ENCODE results near the gene ATE1.
"Not testable (repeated sequence)": the region's sequence is repeated elsewhere in the genome, so short reads cannot be mapped to it uniquely, and the experiment has no call there.

The ATE1 gene

GRCh38 chr10:121710207-121710606 lies 217.6 kb downstream of the ATE1 start:
- no peak for TF ChIP-seq Cebpa-rat (IDR thresholded peaks at IDR 0.05)
- H3K4me2 ChIP-seq = peak overlapping the region in 3 of 11 experiments; percentile 36 to 59 (median 37); a peak in 6 of 22 replicates
- peaks cover 0 to 13% (median 6%) of the 10 kb centered on the region in 11 experiments; a peak in 12 of 22 replicates for H3K9me3 ChIP-seq (replicated peaks in 1 of 11)

GRCh38 chr10:121709675-121710073 lies 218.2 kb downstream of the ATE1 start:
- Histone ChIP-seq H3K9ac (no peak overlapping the region), H3K27ac (no peak overlapping the region), H3K4me1 (peaks cover 0 to 26% (median 0%) of the 10 kb centered on the region in 10 experiments; a peak in 6 of 20 replicates), H3K4me3 (no peak overlapping the region), H3K9me3 (replicated peaks in 1 of 11) (peaks cover 0 to 13% (median 6%) of the 10 kb centered on the region in 11 experiments; a peak in 12 of 22 replicates), H3K27me3 (no peaks in the 10 kb centered on the region), H3K36me3 (no peaks in the 10 kb centered on the region), H3K4me2 (peak overlapping the region in 3 of 11 experiments; percentile 36 to 59 (median 37); a peak in 5 of 22 replicates), H4K20me1 (no peaks in the 10 kb centered on the region)
- no peak for TF ChIP-seq Cebpa-rat (IDR thresholded peaks at IDR 0.05)

More at GRCh38 chr10:121710207-121710606, 217.6 kb downstream of the ATE1 start:
- Histone ChIP-seq H3K36me3 (no peaks in the 10 kb centered on the region), H3K4me3 (no peak overlapping the region), H3K27ac (peak overlapping the region in 1 of 11 experiments; percentile 31; a peak in 1 of 22 replicates), H3K9ac (no peak overlapping the region), H3K4me1 (peaks cover 0 to 26% (median 0%) of the 10 kb centered on the region in 10 experiments; a peak in 6 of 20 replicates), H4K20me1 (no peaks in the 10 kb centered on the region), H3K27me3 (no peaks in the 10 kb centered on the region)

- Histone ChIP-seq H3K9me3 (replicated peaks in 1 of 11) (peaks cover 0 to 9% (median 3%) of the 10 kb centered on the region in 11 experiments; a peak in 11 of 22 replicates), H3K4me2 (peak overlapping the region in 3 of 11 experiments; percentile 30 to 59 (median 36); a peak in 6 of 22 replicates), H3K27ac (no peak overlapping the region), H3K27me3 (no peaks in the 10 kb centered on the region), H3K9ac (no peak overlapping the region), H3K4me1 (peaks cover 0 to 26% (median 0%) of the 10 kb centered on the region in 10 experiments; a peak in 6 of 20 replicates), H3K4me3 (no peak overlapping the region), H3K36me3 (no peaks in the 10 kb centered on the region), H4K20me1 (no peaks in the 10 kb centered on the region)
- no peak for TF ChIP-seq Cebpa-rat (IDR thresholded peaks at IDR 0.05)
These were observed 218.8 kb downstream of the ATE1 start for GRCh38 chr10:121708728-121709674.

- Histone ChIP-seq H3K4me1 (no peaks in the 10 kb centered on the region), H3K9ac (no peak overlapping the region), H3K36me3 (no peaks in the 10 kb centered on the region), H3K27ac (no peak overlapping the region), H3K27me3 (no peaks in the 10 kb centered on the region), H4K20me1 (no peaks in the 10 kb centered on the region), H3K9me3 (replicated peaks in 1 of 11) (peaks cover 4 to 18% (median 9%) of the 10 kb centered on the region in 11 experiments; a peak in 20 of 22 replicates), H3K4me3 (no peak overlapping the region), H3K4me2 (no peak overlapping the region)
- TF ChIP-seq Cebpa-rat (IDR thresholded peaks at IDR 0.05) = no peak
These were observed 225.2 kb downstream of the ATE1 start for GRCh38 chr10:121702351-121703320.

- Histone ChIP-seq H3K27ac (no peak overlapping the region), H3K4me2 (no peak overlapping the region), H3K9ac (no peak overlapping the region), H3K27me3 (no peaks in the 10 kb centered on the region), H3K4me3 (no peak overlapping the region), H3K9me3 (replicated peaks in 1 of 11) (peaks cover 4 to 18% (median 9%) of the 10 kb centered on the region in 11 experiments; a peak in 20 of 22 replicates), H4K20me1 (no peaks in the 10 kb centered on the region), H3K36me3 (no peaks in the 10 kb centered on the region), H3K4me1 (no peaks in the 10 kb centered on the region)
- TF ChIP-seq Cebpa-rat (IDR thresholded peaks at IDR 0.05) = no peak
These were observed 227.4 kb downstream of the ATE1 start for GRCh38 chr10:121700416-121700815.

GRCh38 chr10:121699703-121700102 lies 228.1 kb downstream of the ATE1 start:
- H3K9ac ChIP-seq, H3K36me3 ChIP-seq, H3K4me2 ChIP-seq, H3K4me3 ChIP-seq, H3K4me1 ChIP-seq, H3K27ac ChIP-seq, H3K27me3 ChIP-seq, H4K20me1 ChIP-seq: not testable (repeated sequence)
- H3K9me3 ChIP-seq (replicated peaks in 1 of 11) = peaks cover 4 to 18% (median 9%) of the 10 kb centered on the region in 11 experiments; a peak in 20 of 22 replicates

GRCh38 chr10:121698902-121699301 lies 228.9 kb downstream of the ATE1 start:
- no peak overlapping the region for H3K27ac ChIP-seq
- H3K27me3 ChIP-seq = no peaks in the 10 kb centered on the region
- H3K36me3 ChIP-seq = no peaks in the 10 kb centered on the region
- no peaks in the 10 kb centered on the region for H3K4me1 ChIP-seq
- no peaks in the 10 kb centered on the region for H4K20me1 ChIP-seq
- TF ChIP-seq Cebpa-rat (IDR thresholded peaks at IDR 0.05) = no peak
- H3K4me3 ChIP-seq = no peak overlapping the region
- no peak overlapping the region for H3K4me2 ChIP-seq
- H3K9me3 ChIP-seq (replicated peaks in 1 of 11) = peaks cover 4 to 18% (median 9%) of the 10 kb centered on the region in 11 experiments; a peak in 20 of 22 replicates
- no peak overlapping the region for H3K9ac ChIP-seq

GRCh38 chr10:121698336-121698735 lies 229.5 kb downstream of the ATE1 start:
- H3K36me3 ChIP-seq = no peaks in the 10 kb centered on the region
- peaks cover 4 to 18% (median 9%) of the 10 kb centered on the region in 11 experiments; a peak in 20 of 22 replicates for H3K9me3 ChIP-seq (replicated peaks in 1 of 11)
- H3K4me1 ChIP-seq = no peaks in the 10 kb centered on the region
- H3K9ac ChIP-seq = no peak overlapping the region
- no peak overlapping the region for H3K4me3 ChIP-seq
- no peak overlapping the region for H3K4me2 ChIP-seq
- no peaks in the 10 kb centered on the region for H4K20me1 ChIP-seq
- TF ChIP-seq Cebpa-rat (IDR thresholded peaks at IDR 0.05) = no peak
- H3K27me3 ChIP-seq = no peaks in the 10 kb centered on the region
- H3K27ac ChIP-seq = no peak overlapping the region
